H1 (cell line): ENCODE results near the gene ZNF683. TPM values are rescaled to one million over a fixed set of nuclear protein-coding genes. Genes with fewer than 3 reads are reported as not detected.

Experiments
- POLR2A ChIP-seq, 2 experiments: IDR thresholded peaks; 1 replicate in 1 of 2; 2 replicates in 1 of 2; pipeline ENCODE4 v1.6.1; 2011; ENCODE audit warnings: low read depth in 2 of 2, low read length in 2 of 2, mild to moderate bottlenecking in 2 of 2; ENCODE audit errors: control extremely low read depth in 1 of 2
- SP1 ChIP-seq: IDR thresholded peaks from 2 replicates; pipeline ENCODE4 v1.6.1; 2011; ENCODE audit warnings: low read depth, low read length
- polyA plus RNA-seq, 7 experiments: library from polyadenylated mRNA; depleted of rRNA in 3 of 7; stranded (reverse) in 5 of 7; unstranded in 2 of 7; fragments of >200 nt in 5 of 7; fragments of 200-250 nt in 2 of 7; gene quantifications; 1 replicate in 5 of 7; 2 replicates in 1 of 7; 4 replicates in 1 of 7; pipeline versions ENCODE4 v1.2.1 to v1.2.3, GENCODE V29; 2011 to 2013; ENCODE audit warnings: missing spikeins in 2 of 7, mixed read lengths in 2 of 7
- total RNA-seq: library from RNA; stranded (reverse); fragmentation: NEBNext Ultra II Directional; extraction: Animal tissue kit (Norgen Biotek cat#: 25700); gene quantifications from 2 replicates; pipeline ENCODE4 v1.2.1, GENCODE V29; 2021
- TF ChIP-seq, protein P1 (sequence below): fragments of 300-600 bp; sonication (generic); IDR thresholded peaks from 2 replicates; pipeline ENCODE4 v1.7.1; 2012; ENCODE audit warnings: low read length, moderate library complexity, mild to moderate bottlenecking, inconsistent platforms; ENCODE audit not compliant: insufficient replicate concordance

The ZNF683 gene
- total and polyA plus RNA-seq, 2 of the 8 experiments (the other 6 are each of a cell fraction or from before 2014, with no cell fraction given): not detected

DNA sequence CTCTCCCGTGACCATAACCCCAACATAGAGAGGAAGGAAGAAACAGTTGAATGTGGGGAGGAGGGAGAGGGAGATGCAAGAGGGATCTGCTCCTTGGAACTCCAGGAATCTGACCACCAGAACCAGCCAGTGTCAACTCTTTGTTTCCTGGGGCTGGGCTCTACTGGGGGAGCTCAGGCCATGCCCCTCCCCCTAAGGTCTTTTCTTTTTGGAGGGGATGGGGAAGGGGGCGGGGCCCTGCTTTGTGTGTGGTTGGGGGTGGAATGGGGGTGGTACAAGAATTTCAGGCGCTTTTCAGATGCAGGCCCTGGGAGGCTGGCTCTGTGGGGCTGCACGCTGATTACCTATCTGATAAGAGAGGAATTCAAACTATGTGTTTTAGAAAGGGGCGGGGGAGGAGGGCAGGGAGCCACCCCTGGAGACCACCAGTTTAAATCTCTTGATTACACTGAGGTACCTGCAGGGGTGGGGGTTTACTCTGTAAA, 46.4 kb upstream of the ZNF683 start (continued):
- TF ChIP-seq, protein P1, sequence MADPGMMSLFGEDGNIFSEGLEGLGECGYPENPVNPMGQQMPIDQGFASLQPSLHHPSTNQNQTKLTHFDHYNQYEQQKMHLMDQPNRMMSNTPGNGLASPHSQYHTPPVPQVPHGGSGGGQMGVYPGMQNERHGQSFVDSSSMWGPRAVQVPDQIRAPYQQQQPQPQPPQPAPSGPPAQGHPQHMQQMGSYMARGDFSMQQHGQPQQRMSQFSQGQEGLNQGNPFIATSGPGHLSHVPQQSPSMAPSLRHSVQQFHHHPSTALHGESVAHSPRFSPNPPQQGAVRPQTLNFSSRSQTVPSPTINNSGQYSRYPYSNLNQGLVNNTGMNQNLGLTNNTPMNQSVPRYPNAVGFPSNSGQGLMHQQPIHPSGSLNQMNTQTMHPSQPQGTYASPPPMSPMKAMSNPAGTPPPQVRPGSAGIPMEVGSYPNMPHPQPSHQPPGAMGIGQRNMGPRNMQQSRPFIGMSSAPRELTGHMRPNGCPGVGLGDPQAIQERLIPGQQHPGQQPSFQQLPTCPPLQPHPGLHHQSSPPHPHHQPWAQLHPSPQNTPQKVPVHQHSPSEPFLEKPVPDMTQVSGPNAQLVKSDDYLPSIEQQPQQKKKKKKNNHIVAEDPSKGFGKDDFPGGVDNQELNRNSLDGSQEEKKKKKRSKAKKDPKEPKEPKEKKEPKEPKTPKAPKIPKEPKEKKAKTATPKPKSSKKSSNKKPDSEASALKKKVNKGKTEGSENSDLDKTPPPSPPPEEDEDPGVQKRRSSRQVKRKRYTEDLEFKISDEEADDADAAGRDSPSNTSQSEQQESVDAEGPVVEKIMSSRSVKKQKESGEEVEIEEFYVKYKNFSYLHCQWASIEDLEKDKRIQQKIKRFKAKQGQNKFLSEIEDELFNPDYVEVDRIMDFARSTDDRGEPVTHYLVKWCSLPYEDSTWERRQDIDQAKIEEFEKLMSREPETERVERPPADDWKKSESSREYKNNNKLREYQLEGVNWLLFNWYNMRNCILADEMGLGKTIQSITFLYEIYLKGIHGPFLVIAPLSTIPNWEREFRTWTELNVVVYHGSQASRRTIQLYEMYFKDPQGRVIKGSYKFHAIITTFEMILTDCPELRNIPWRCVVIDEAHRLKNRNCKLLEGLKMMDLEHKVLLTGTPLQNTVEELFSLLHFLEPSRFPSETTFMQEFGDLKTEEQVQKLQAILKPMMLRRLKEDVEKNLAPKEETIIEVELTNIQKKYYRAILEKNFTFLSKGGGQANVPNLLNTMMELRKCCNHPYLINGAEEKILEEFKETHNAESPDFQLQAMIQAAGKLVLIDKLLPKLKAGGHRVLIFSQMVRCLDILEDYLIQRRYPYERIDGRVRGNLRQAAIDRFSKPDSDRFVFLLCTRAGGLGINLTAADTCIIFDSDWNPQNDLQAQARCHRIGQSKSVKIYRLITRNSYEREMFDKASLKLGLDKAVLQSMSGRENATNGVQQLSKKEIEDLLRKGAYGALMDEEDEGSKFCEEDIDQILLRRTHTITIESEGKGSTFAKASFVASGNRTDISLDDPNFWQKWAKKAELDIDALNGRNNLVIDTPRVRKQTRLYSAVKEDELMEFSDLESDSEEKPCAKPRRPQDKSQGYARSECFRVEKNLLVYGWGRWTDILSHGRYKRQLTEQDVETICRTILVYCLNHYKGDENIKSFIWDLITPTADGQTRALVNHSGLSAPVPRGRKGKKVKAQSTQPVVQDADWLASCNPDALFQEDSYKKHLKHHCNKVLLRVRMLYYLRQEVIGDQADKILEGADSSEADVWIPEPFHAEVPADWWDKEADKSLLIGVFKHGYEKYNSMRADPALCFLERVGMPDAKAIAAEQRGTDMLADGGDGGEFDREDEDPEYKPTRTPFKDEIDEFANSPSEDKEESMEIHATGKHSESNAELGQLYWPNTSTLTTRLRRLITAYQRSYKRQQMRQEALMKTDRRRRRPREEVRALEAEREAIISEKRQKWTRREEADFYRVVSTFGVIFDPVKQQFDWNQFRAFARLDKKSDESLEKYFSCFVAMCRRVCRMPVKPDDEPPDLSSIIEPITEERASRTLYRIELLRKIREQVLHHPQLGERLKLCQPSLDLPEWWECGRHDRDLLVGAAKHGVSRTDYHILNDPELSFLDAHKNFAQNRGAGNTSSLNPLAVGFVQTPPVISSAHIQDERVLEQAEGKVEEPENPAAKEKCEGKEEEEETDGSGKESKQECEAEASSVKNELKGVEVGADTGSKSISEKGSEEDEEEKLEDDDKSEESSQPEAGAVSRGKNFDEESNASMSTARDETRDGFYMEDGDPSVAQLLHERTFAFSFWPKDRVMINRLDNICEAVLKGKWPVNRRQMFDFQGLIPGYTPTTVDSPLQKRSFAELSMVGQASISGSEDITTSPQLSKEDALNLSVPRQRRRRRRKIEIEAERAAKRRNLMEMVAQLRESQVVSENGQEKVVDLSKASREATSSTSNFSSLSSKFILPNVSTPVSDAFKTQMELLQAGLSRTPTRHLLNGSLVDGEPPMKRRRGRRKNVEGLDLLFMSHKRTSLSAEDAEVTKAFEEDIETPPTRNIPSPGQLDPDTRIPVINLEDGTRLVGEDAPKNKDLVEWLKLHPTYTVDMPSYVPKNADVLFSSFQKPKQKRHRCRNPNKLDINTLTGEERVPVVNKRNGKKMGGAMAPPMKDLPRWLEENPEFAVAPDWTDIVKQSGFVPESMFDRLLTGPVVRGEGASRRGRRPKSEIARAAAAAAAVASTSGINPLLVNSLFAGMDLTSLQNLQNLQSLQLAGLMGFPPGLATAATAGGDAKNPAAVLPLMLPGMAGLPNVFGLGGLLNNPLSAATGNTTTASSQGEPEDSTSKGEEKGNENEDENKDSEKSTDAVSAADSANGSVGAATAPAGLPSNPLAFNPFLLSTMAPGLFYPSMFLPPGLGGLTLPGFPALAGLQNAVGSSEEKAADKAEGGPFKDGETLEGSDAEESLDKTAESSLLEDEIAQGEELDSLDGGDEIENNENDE: peak; percentile 16
- TF ChIP-seq POLR2A (IDR thresholded peaks at IDR 0.05; ENCODE audit: control extremely low read depth in 1 of 2, low read depth in 2 of 2, low read length in 2 of 2) (peak; percentile 40 to 87), SP1 (peak; percentile 73)
